ENCODE data around the gene CEP63.
"Not testable (repeated sequence)": the region's sequence is repeated elsewhere in the genome, so short reads cannot be mapped to it uniquely, and the experiment has no call there.

Gene CEP63

GRCh38 chr3:134536781-134537180, 50.9 kb downstream of the CEP63 start:
- no peak for TF ChIP-seq CTCF (conservative IDR thresholded peaks at IDR 0.05; ENCODE audit: low read length)
- no peak overlapping the region for H3K4me3 ChIP-seq (ENCODE audit: low read length)
- DNase-seq (ENCODE audit: low read depth) = no peak

GRCh38 chr3:134542287-134542958, 56.6 kb downstream of the CEP63 start:
- H3K4me3 ChIP-seq (ENCODE audit: low read length) = no peak overlapping the region
- TF ChIP-seq CTCF (conservative IDR thresholded peaks at IDR 0.05; ENCODE audit: low read length) = no peak
- no peak for DNase-seq (ENCODE audit: low read depth)

GRCh38 chr3:134543113-134543512, 57.3 kb downstream of the CEP63 start:
- no peak overlapping the region for H3K4me3 ChIP-seq (ENCODE audit: low read length)
- no peak for DNase-seq (ENCODE audit: low read depth)
- no peak for TF ChIP-seq CTCF (conservative IDR thresholded peaks at IDR 0.05; ENCODE audit: low read length)

GRCh38 chr3:134544316-134544715, 58.5 kb downstream of the CEP63 start:
- DNase-seq (ENCODE audit: low read depth) = no peak
- TF ChIP-seq CTCF (conservative IDR thresholded peaks at IDR 0.05; ENCODE audit: low read length) = no peak
- H3K4me3 ChIP-seq (ENCODE audit: low read length) = no peak overlapping the region

- not testable (repeated sequence) for H3K4me3 ChIP-seq (ENCODE audit: low read length); DNase-seq (ENCODE audit: low read depth)
These were observed 58.9 kb downstream of the CEP63 start for GRCh38 chr3:134544783-134545182.

GRCh38 chr3:134545818-134546217, 60.0 kb downstream of the CEP63 start:
- no peak for DNase-seq (ENCODE audit: low read depth)
- H3K4me3 ChIP-seq (ENCODE audit: low read length) = no peak overlapping the region
- no peak for TF ChIP-seq CTCF (conservative IDR thresholded peaks at IDR 0.05; ENCODE audit: low read length)

GRCh38 chr3:134552784-134553183, 66.9 kb downstream of the CEP63 start:
- no peak for DNase-seq (ENCODE audit: low read depth)
- H3K4me3 ChIP-seq (ENCODE audit: low read length) = no peak overlapping the region
- TF ChIP-seq CTCF (conservative IDR thresholded peaks at IDR 0.05; ENCODE audit: low read length) = no peak

GRCh38 chr3:134559591-134559990, 73.7 kb downstream of the CEP63 start:
- DNase-seq (ENCODE audit: low read depth) = no peak
- no peak overlapping the region for H3K4me3 ChIP-seq (ENCODE audit: low read length)
- no peak for TF ChIP-seq CTCF (conservative IDR thresholded peaks at IDR 0.05; ENCODE audit: low read length)
